ENCODE measurements around the gene KIF2A. TPM values are rescaled to one million over a fixed set of nuclear protein-coding genes. Genes with fewer than 3 reads are reported as not detected.

The KIF2A gene
- total and polyA plus RNA-seq, 9 of the 15 experiments (the other 6 are each of a cell fraction or from before 2014, with no cell fraction given) = 42.6 to 126 (median 77.6) TPM

DNA sequence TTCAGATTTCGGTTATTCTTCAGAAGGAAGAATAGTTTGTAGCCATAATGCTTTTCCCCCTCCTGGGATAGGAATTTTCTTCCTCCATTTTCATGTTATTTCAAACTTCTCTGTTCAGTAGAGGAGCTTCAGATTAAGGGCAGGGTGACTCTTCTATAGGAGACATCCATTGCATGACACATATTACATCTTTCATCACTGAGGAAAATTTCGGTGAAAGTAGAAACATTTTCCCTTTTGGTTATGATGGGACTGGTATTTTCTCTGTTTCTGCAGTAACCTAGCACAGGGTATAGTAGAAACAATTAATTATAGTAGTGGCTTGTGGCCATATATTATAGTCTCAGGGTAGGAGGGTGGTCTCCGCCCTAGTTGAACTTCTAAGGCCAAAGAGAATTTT is 107.7 kb downstream of the KIF2A start:
- Histone ChIP-seq H3K27me3 (ENCODE audit: control insufficient read depth in 2 of 2, insufficient read depth in 2 of 2, low read length in 2 of 2) (no peaks in the 10 kb centered on the region), H3K4me3 (peak overlapping the region; percentile 86), H3K9me3 (replicated peaks; ENCODE audit: control insufficient read depth, insufficient read depth, low read depth, low read length) (no peaks in the 10 kb centered on the region), H2AFZ (ENCODE audit: low read depth, low read length) (no peak overlapping the region), H3K4me2 (ENCODE audit: insufficient read depth, low read length) (peak overlapping the region; percentile 99), H3K27ac (ENCODE audit: extremely low read depth, low read depth, low read length) (peak overlapping the region; percentile 87), H3K79me2 (ENCODE audit: control insufficient read depth, insufficient read depth, low read length) (peaks cover 62% of the 10 kb centered on the region), H3K9me1 (ENCODE audit: control insufficient read depth, insufficient read depth, low read length) (no peaks in the 10 kb centered on the region), H3K4me1 (replicated peaks in 1 of 2; ENCODE audit: control insufficient read depth in 2 of 2, insufficient read depth in 2 of 2, low read length in 2 of 2) (peaks cover 28 to 29% of the 10 kb centered on the region in 2 experiments; a peak in 4 of 5 replicates), H3K36me3 (ENCODE audit: control insufficient read depth, insufficient read depth, low read length) (peaks cover 23% of the 10 kb centered on the region; the same call in 2 of the 3 replicates), H3K9ac (ENCODE audit: insufficient read depth in 1 of 2, low read depth in 2 of 2, low read length in 2 of 2) (peak overlapping the region in 1 of 2 experiments; percentile 84; a peak in 3 of 4 replicates), H4K20me1 (replicated peaks; ENCODE audit: control insufficient read depth, insufficient read depth, low read length) (no peaks in the 10 kb centered on the region)
- CTCF ChIA-PET (ENCODE audit: low intra/inter-chr PET ratio) = no interaction called here
- DNase-seq (ENCODE audit: extremely low read depth in 1 of 4, low spot score in 3 of 4) (no peak), FAIRE-seq (no peak), ATAC-seq (peak; percentile 6; the same call in 2 of the 3 replicates)
- intact Hi-C loops (cut with micrococcal nuclease) = no loop called here
- in situ Hi-C loops (cut with MboI) = no loop called here
- 0 out of 2 replicates have a peak, but pooled peaks have one; percentile 20 for TF ChIP-seq SIN3B (IDR thresholded peaks at IDR 0.05; ENCODE audit: low read depth)
- no peak for TF ChIP-seq RBBP5 (IDR thresholded peaks at IDR 0.05; ENCODE audit: borderline replicate concordance, insufficient read depth, low read length, poor library complexity, severe bottlenecking)
- POLR2A ChIA-PET = interaction anchor here (0.9 to 4.6 kb wide), 5 partner anchors 8 to 30 kb away, joined by 3 to 70 read pairs (median 10); partner anchors contain the start of gene DIMT1
- 8% methylated on average over 3 of the region's 3 CpGs for WGBS (ENCODE audit: insufficient coverage, low coverage, missing lambda C conversion rate)
- no TSS peak for BruUV-seq (replicated peaks)

DNA sequence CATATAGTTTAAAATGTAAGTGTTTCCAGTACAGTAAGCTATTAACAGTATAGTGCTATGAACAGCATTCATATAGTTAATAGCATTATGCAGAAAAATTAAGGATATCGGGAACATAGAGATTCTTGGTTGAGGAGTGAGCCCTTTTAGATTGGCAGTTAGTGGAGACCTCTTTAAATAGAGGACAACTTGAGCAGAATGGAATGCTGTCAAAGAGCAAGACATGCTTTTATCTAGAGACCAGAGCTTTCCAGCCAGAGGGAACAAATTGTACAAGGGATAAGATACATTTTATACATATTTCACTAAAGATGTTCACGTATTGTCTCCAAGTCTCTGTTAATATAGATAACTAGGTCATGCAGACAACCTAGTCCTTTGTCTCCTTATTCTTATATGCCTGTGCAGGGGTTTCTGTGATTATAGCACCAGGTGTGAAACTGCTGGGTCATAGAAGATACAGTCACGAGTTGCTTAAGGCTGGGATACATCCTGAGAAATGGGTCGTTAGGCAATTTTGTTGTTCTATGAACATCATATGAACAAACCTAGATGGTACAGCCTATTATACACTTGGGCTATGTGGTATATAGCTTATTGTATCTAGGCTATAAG is 112.6 kb downstream of the KIF2A start:
- Histone ChIP-seq H3K9ac (ENCODE audit: insufficient read depth in 1 of 2, low read depth in 2 of 2, low read length in 2 of 2) (peak overlapping the region in 1 of 2 experiments; percentile 6; a peak in 1 of 4 replicates), H2AFZ (ENCODE audit: low read depth, low read length) (no peak overlapping the region), H3K4me2 (ENCODE audit: insufficient read depth, low read length) (no peak overlapping the region; the same call in 1 of the 2 replicates), H3K27ac (ENCODE audit: extremely low read depth, low read depth, low read length) (peak overlapping the region; percentile 25; the same call in 2 of the 3 replicates), H3K79me2 (ENCODE audit: control insufficient read depth, insufficient read depth, low read length) (peaks cover 100% of the 10 kb centered on the region), H3K4me1 (replicated peaks in 1 of 2; ENCODE audit: control insufficient read depth in 2 of 2, insufficient read depth in 2 of 2, low read length in 2 of 2) (peaks cover 36 to 65% of the 10 kb centered on the region in 2 experiments), H3K9me1 (ENCODE audit: control insufficient read depth, insufficient read depth, low read length) (no peaks in the 10 kb centered on the region), H4K20me1 (replicated peaks; ENCODE audit: control insufficient read depth, insufficient read depth, low read length) (no peaks in the 10 kb centered on the region), H3K9me3 (replicated peaks; ENCODE audit: control insufficient read depth, insufficient read depth, low read depth, low read length) (no peaks in the 10 kb centered on the region), H3K27me3 (ENCODE audit: control insufficient read depth in 2 of 2, insufficient read depth in 2 of 2, low read length in 2 of 2) (no peaks in the 10 kb centered on the region; a peak in 1 of 5 replicates), H3K36me3 (ENCODE audit: control insufficient read depth, insufficient read depth, low read length) (peaks cover 45% of the 10 kb centered on the region; the same call in 2 of the 3 replicates), H3K4me3 (no peak overlapping the region)
- intact Hi-C loops (cut with micrococcal nuclease) (no loop called here), in situ Hi-C loops (cut with MboI) (no loop called here)
- FAIRE-seq (no peak), DNase-seq (ENCODE audit: extremely low read depth in 1 of 4, low spot score in 3 of 4) (peak in 1 of 4 experiments; percentile 40), ATAC-seq (peak; percentile 11)
- BruUV-seq (replicated peaks) = no TSS peak
- POLR2A ChIA-PET = interaction anchor here (1.6 to 3.1 kb wide), 3 partner anchors 9 to 14 kb away, joined by 6 to 16 read pairs (median 14); partner anchors contain the start of gene DIMT1
- CTCF ChIA-PET (ENCODE audit: low intra/inter-chr PET ratio) = no interaction called here
- WGBS (ENCODE audit: insufficient coverage, low coverage, missing lambda C conversion rate) = 29% methylated on average over 4 of the region's 4 CpGs
- TF ChIP-seq HNRNPH1 (optimal IDR thresholded peaks at IDR 0.05; ENCODE audit: low read depth, low read length) (no peak), ZBTB17 (CRISPR knock-in tag; IDR thresholded peaks at IDR 0.05) (0 out of 2 replicates have a peak, but pooled peaks have one; percentile 14), ZNF644 (tag; IDR thresholded peaks at IDR 0.05; ENCODE audit: low read depth) (no peak), LCOR (CRISPR knock-in tag; IDR thresholded peaks at IDR 0.05) (no peak), HDAC6 (IDR thresholded peaks at IDR 0.05; ENCODE audit: low read depth, low read length) (no peak), CBFA2T2 (conservative IDR thresholded peaks at IDR 0.05) (peak; percentile 52), U2AF2 (optimal IDR thresholded peaks at IDR 0.05; ENCODE audit: low read depth, low read length) (no peak), ZNF707 (CRISPR knock-in tag; conservative IDR thresholded peaks at IDR 0.05) (0 out of 2 replicates have a peak, but pooled peaks have one; percentile 7), ZNF24 (IDR thresholded peaks at IDR 0.05) (no peak), CBFA2T3 (IDR thresholded peaks at IDR 0.05) (peak; percentile 66), ZNF445 (CRISPR knock-in tag; IDR thresholded peaks at IDR 0.05; ENCODE audit: low read depth) (no peak)
- TF ChIP-seq, protein P1, sequence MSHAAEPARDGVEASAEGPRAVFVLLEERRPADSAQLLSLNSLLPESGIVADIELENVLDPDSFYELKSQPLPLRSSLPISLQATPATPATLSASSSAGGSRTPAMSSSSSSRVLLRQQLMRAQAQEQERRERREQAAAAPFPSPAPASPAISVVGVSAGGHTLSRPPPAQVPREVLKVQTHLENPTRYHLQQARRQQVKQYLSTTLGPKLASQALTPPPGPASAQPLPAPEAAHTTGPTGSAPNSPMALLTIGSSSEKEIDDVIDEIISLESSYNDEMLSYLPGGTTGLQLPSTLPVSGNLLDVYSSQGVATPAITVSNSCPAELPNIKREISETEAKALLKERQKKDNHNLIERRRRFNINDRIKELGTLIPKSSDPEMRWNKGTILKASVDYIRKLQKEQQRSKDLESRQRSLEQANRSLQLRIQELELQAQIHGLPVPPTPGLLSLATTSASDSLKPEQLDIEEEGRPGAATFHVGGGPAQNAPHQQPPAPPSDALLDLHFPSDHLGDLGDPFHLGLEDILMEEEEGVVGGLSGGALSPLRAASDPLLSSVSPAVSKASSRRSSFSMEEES (CRISPR knock-in tag; IDR thresholded peaks at IDR 0.05) = peak; percentile 9; the same call in 1 of the 2 replicates
